ENCODE measurements around the gene TRPV5.

DNA sequence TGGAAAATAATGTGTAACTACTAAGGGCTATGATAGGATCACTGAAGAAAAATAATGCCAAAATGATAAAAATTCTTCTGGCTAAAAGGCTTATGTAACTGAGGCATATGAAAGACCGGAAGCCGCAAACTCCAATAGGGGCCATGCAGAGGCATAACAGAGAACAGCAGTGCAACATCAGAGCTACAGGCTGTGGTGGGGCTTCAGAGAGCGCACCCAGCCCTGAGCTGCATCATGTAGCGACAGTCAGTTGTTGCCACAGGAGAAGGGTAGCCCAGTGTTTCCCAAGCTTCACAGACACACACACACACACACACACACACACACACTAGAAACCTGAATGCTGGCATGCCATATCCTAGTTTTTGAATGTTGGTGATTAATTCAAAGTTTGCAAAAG, 15.1 kb upstream of the TRPV5 start:
- TF ChIP-seq, protein P1, sequence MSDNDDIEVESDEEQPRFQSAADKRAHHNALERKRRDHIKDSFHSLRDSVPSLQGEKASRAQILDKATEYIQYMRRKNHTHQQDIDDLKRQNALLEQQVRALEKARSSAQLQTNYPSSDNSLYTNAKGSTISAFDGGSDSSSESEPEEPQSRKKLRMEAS (IDR thresholded peaks at IDR 0.05; ENCODE audit: low read depth, low read length), result no peak
- TF ChIP-seq POLR2A (IDR thresholded peaks at IDR 0.05; ENCODE audit: extremely low read depth, insufficient read length) (no peak), MYC (IDR thresholded peaks at IDR 0.05; ENCODE audit: low read depth, low read length) (no peak)
- TF ChIP-seq, protein P2, sequence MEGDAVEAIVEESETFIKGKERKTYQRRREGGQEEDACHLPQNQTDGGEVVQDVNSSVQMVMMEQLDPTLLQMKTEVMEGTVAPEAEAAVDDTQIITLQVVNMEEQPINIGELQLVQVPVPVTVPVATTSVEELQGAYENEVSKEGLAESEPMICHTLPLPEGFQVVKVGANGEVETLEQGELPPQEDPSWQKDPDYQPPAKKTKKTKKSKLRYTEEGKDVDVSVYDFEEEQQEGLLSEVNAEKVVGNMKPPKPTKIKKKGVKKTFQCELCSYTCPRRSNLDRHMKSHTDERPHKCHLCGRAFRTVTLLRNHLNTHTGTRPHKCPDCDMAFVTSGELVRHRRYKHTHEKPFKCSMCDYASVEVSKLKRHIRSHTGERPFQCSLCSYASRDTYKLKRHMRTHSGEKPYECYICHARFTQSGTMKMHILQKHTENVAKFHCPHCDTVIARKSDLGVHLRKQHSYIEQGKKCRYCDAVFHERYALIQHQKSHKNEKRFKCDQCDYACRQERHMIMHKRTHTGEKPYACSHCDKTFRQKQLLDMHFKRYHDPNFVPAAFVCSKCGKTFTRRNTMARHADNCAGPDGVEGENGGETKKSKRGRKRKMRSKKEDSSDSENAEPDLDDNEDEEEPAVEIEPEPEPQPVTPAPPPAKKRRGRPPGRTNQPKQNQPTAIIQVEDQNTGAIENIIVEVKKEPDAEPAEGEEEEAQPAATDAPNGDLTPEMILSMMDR (IDR thresholded peaks at IDR 0.05; ENCODE audit: low read depth, low read length), result no peak

Data from NB4 (cell line).